ENCODE measurements around the gene GPR62. TPM values are rescaled to one million over a fixed set of nuclear protein-coding genes. Genes with fewer than 3 reads are reported as not detected.
A peak's percentile ranks its signal among the peaks of the same experiment; 100 is the strongest.
"Not testable (repeated sequence)": the region's sequence is repeated elsewhere in the genome, so short reads cannot be mapped to it uniquely, and the experiment has no call there.

GPR62 gene
- total RNA-seq, 1 donor from 2014 or later = 0.41 TPM

DNA sequence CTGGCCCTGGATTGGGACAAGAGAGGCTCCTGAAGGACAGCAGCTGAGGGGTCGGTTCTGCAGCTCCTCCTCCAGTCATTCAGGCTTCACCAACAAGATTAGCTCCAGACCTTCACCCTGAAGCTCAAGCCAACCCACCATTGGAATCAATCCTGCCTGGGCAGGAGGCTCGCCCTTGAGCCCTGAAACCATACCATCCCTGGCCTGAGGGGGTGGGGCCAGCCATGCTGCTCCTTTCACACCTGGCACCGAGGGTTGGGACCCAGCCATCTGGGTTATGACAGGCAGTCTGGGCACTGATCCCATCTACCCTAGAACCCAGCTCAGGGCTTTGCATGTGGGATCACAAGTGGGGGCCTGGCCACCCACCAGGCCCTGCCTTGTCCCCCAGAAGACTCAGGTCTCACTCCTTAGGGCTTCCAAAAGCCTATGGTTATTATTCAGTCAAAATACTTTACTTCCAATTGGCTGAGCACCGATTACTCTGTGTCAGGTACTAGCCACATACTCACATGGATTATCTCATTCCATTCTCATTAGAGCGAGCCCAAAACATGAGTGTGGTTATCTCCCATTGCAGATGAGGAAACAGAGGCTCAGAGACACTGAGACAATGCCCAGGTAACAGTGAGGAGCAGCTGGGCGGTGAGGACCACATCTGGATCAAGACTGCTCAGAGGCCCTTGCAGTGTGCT lies 15.6 kb downstream of the GPR62 start:
- no peak for DNase-seq

DNA sequence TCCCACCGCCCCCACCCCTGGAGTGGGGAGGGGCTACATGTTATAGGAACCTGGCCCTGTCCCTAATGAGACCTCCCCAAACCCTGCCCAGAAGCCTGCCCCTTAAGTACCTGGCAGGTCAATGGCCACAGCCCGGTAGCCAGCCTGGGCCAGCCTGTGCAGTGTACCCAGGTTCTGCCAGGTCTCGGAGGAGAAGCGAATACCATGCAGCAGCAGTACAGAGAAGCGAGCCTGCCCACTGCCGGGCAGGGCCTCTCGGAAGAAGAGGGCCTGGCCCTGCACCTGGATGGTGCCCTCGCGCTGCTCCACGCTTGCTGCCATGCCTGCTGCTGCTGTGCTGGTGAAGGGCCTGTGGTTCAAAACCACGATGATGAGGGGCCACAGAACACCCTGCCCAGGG lies 16.2 kb downstream of the GPR62 start:
- no peak for DNase-seq

GRCh38 chr3:51974277-51974962 lies 19.2 kb downstream of the GPR62 start:
- DNase-seq = no peak

GRCh38 chr3:51974963-51975851 lies 20.0 kb downstream of the GPR62 start, which contains the start of gene ABHD14A:
Gene ABHD14A, plus strand, starts transcription at chr3:51975064. Its CDS starts 72 bp downstream, at chr3:51975136.
- peak; percentile 81 for DNase-seq

DNA sequence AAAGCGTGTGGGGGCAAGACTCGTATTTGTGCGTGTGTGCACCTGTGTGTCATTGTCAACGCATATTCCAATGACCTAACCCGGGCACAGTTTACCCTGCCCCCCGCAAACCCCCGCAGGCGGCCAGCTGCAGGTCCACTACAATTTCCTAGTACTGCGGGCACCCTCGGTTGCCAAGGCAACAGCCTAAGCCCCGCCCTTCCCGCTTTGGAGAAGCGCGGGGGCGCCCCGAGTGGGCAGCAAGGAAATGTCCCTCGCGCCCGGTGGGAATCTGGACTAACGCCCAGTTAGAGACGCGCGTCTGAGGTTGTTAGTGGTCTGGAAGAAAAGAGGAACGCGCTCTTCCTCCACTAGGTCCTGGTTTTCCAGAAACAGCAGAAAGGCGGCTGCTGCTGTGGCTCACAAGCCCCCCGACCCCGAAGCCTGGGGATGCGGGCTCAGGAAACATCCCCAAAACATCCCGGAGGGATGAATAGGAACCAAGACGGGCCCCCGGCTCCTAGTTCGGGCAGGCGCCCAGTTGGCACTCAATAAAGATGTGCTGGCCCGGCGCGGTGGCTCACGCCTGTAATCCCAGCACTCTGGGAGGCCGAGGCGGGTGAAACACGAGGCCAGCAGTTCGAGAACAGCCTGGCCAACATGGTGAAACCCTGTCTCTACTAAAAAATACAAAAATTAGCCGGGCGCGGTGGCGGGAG lies 20.8 kb downstream of the GPR62 start:
- DNase-seq = peak; percentile 86

DNA sequence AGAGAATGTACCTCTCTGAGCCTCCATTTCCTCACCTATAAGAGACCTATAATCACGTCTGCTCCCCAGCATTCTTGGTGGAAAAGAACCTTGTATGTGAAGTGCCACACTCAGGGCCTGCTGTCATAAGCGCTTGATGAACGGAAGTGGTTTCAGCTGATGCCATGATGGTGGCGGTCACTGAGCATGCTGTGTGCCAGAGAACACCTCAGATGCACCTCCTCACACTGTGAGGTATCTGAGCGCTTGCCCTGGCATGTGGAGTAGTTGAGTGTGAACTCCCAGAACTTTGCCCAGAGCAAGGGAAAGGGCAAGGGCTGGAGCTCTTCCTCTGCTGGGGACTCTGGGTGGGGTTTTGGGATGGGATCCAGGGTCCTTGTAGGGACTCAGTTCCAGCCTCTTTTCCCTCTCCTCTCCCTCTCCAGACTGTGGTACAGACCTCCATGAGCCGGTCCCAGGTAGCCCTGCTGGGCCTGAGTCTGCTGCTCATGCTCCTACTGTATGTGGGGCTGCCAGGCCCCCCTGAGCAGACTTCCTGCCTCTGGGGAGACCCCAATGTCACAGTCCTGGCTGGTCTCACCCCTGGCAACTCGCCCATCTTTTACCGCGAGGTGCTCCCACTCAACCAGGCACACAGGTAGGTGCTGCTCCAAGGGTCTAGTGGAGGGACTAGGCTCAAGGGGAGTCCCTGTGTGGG lies 22.4 kb downstream of the GPR62 start:
- DNase-seq = no peak

GRCh38 chr3:51978143-51978502 lies 22.9 kb downstream of the GPR62 start:
- DNase-seq = no peak

DNA sequence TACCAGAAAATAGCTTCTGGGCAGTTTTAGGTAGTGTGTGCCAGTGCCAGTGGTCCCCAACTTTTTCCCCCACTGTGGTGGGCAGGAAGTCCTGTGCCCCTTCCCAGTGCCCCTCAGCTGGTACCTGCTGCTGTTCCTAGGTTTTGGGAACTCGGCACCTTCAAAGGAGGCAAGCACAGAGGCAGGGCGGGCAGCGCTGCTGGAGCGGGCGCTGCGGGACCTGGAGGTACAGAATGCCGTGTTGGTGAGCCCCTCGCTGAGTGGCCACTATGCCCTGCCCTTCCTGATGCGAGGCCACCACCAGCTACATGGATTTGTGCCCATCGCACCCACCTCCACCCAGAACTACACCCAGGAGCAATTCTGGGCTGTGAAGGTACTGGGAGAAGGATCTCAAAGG lies 25.1 kb downstream of the GPR62 start:
- DNase-seq = no peak

GRCh38 chr3:51982352-51982837 lies 27.2 kb downstream of the GPR62 start:
- DNase-seq = no peak

DNA sequence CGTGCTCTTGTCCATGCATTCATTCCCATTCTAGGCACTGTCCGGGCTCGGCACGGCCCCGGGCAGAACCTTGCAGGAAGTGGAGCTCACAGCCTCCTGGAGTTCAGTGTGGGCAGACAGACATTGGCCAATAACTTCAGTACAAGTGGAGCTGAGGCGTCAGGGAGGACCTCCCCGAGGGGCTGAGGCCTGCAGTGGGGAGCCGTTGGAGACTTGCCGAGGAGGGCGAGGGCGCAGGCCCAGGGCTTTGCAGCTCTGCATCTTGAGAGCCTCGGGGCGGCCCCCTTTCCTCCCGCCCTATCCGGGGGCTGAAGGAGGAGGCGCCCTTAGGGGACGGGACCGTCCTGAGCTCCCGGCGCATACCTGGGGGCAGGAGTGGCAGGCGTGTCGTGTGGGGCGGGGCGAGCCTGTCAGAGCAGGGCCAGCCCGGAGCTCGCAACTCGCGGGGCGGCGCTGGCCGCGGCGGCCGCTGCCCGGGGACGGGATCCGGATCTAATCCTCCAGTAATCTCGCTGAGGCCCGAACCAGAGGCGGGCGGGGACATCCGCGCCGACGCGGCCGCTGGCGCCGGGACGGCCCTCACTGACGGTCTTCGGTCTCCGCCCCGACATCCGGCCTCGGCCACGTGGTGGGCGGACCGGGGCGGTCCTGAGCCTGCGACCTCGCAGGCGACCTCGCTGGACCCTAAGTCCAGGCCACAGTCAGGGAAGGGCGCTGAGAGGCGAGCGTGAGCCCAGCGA lies 27.8 kb downstream of the GPR62 start, which contains the start of gene ACY1:
TSS of gene ACY1 (plus strand) at position 698 of the 740 bp plus-strand sequence. CDS start 530 bp downstream, outside the sequence.
- DNase-seq = peak; percentile 86

DNA sequence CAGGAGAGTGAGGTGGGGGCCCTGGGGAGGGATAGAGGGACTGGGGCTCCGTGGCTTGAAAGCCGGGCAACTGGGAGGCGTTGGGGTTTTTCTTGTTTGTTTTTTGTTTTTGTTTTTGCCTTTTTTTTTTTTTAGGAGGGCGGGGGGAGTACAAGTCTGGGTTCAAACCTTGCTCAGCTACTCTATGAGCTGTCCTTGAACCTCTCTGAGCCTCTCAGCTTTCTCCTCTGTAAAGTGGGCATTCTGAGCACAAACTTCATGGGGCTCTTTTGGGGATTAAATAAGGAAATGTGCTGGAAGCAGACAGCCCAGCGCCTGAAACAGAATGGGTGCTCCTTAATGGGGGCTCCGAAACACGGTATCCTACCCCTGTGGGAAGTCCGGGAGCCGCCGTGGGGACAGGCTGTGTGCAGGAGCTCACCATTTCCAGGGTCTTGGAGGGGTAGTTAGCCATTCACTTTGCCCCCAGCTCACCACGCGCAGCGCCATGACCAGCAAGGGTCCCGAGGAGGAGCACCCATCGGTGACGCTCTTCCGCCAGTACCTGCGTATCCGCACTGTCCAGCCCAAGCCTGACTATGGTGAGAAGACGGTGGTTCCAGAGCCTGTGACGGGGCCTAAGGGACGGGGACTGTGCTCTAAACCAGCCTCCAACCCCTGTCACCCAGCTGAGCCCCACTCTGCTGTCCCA lies 28.5 kb downstream of the GPR62 start:
- DNase-seq = no peak

- no peak for DNase-seq
Measured at GRCh38 chr3:51984269-51984647, 29.1 kb downstream of the GPR62 start.

DNA sequence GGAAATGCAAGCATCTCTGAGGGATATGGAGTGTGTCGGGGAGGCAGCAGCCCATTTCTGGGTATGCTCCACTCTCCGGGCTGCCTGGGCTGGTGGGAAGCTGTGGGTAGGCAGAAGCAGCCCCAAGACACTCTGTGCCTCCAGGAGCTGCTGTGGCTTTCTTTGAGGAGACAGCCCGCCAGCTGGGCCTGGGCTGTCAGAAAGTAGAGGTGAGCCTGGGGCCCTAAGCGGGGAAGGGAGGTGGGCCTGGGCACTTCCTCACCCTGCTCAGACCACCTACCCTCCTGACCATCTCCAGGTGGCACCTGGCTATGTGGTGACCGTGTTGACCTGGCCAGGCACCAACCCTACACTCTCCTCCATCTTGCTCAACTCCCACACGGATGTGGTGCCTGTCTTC lies 29.9 kb downstream of the GPR62 start:
- DNase-seq = no peak

- no peak for DNase-seq
Measured at GRCh38 chr3:51986010-51986947, 31.1 kb downstream of the GPR62 start.

DNA sequence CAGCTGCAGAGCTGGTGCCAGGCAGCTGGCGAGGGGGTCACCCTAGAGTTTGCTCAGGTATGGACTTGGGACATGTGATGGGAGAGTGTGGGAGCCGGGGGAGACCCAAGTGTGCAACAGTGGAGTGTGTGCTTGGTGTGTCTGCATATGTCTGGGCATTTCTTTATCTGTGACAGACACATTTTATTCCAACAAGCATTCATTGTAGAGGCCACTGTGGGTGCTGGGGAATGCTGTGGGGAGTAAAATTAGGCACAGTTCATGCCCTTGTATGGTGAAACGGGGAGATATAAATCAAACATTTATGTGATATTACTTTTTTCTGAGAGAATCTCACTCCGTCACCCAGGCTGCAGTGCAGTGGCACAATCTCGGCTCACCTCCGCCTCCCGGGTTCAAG lies 32.4 kb downstream of the GPR62 start:
- DNase-seq = no peak

GRCh38 chr3:51988286-51989146 lies 33.3 kb downstream of the GPR62 start:
- no peak for DNase-seq

GRCh38 chr3:51990501-51990971 lies 35.4 kb downstream of the GPR62 start:
- not testable (repeated sequence) for DNase-seq
